ENCODE measurements around the gene SMIM45. TPM values are rescaled to one million over a fixed set of nuclear protein-coding genes. Genes with fewer than 3 reads are reported as not detected.

The SMIM45 gene

DNA sequence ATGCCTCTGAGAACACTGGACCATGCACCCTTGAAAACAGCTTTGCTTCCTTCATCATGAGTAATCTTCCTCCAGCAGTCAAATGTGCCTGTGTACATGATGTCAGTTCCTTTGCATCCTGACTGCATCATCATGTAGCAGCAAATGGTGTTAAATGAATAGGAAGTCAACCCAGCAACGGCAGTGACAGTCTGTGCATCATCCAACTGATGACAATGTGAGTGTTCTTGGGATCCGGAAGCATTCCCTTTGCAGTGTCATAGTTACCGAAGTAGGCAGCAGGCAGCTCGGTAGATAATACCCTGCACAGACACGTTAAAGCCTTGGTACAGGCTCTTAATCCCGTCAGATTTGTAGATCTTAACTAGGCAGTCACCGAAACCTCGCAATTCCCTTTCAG is 49.2 kb downstream of the SMIM45 start:
- no peaks in the 10 kb centered on the region for H3K36me3 ChIP-seq
- H3K4me1 ChIP-seq = no peaks in the 10 kb centered on the region
- no peak for DNase-seq (ENCODE audit: low spot score in 2 of 2)
- intact Hi-C loops (cut with DNase I; ENCODE audit: low total_unique reads) = no loop called here
- H3K27me3 ChIP-seq = no peaks in the 10 kb centered on the region
- TF ChIP-seq POLR2A (IDR thresholded peaks at IDR 0.05) (no peak), POLR2AphosphoS5 (IDR thresholded peaks at IDR 0.05) (no peak)
- TF ChIP-seq, protein P1, sequence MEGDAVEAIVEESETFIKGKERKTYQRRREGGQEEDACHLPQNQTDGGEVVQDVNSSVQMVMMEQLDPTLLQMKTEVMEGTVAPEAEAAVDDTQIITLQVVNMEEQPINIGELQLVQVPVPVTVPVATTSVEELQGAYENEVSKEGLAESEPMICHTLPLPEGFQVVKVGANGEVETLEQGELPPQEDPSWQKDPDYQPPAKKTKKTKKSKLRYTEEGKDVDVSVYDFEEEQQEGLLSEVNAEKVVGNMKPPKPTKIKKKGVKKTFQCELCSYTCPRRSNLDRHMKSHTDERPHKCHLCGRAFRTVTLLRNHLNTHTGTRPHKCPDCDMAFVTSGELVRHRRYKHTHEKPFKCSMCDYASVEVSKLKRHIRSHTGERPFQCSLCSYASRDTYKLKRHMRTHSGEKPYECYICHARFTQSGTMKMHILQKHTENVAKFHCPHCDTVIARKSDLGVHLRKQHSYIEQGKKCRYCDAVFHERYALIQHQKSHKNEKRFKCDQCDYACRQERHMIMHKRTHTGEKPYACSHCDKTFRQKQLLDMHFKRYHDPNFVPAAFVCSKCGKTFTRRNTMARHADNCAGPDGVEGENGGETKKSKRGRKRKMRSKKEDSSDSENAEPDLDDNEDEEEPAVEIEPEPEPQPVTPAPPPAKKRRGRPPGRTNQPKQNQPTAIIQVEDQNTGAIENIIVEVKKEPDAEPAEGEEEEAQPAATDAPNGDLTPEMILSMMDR (IDR thresholded peaks at IDR 0.05) = no peak
- no peak overlapping the region for H3K4me3 ChIP-seq
- no peak overlapping the region for H3K27ac ChIP-seq
- H3K9me3 ChIP-seq = peaks cover 6 to 10% of the 10 kb centered on the region in 2 donors

DNA sequence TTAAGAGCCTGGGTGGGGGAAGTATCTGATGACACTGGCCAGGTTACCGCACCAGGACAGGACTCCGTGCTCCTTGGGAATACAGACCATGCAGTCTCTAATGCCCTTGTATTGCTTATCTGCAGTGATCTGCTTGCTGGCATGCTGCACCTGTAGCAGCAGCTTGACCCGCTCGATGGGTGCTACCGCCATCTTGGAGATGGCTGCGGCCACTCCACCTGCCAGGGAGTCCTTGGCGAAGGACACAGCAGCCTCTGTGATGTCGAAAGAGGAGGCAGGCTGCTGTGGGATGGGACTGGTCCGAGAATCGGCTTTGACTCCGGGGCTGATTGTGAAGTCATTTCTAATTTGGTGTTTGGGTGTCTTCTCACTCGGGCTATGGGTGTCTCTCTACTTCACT is 49.8 kb downstream of the SMIM45 start:
- Histone ChIP-seq H3K27ac (no peak overlapping the region), H3K4me3 (no peak overlapping the region), H3K4me1 (no peaks in the 10 kb centered on the region), H3K36me3 (no peaks in the 10 kb centered on the region), H3K27me3 (no peaks in the 10 kb centered on the region), H3K9me3 (peaks cover 6 to 10% of the 10 kb centered on the region in 2 donors)
- DNase-seq (ENCODE audit: low spot score in 2 of 2) = no peak
- intact Hi-C loops (cut with DNase I; ENCODE audit: low total_unique reads) = no loop called here
- TF ChIP-seq POLR2AphosphoS5 (IDR thresholded peaks at IDR 0.05) = no peak
- TF ChIP-seq, protein P1 (IDR thresholded peaks at IDR 0.05) = no peak
- no peak for TF ChIP-seq POLR2A (IDR thresholded peaks at IDR 0.05)

DNA sequence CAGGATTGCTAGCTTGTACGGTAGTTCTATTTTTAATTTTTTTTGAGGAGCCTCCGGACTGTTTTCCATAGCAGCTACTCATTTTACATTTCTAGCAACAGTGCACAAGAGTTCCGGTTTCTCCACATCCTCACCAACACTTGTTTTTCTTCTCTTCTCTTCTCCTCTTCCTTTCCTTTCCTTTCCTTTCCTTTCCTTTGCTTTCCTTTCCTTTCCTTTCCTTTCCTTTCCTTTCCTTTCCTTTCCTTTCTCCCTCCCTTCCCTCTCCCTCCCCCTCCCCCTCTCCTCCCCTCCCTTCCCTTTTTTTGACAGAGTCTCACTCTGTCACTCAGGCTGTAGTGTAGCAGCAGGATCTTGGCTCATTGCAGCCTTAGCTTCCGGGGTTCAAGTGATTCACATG is 56.0 kb downstream of the SMIM45 start:
- intact Hi-C loops (cut with DNase I; ENCODE audit: low total_unique reads) = no loop called here

More for the DNA sequence above, 56.0 kb downstream of the SMIM45 start:
- Histone ChIP-seq H3K4me3 (no peak overlapping the region), H3K9me3 (peaks cover 25 to 34% of the 10 kb centered on the region in 2 donors), H3K36me3 (no peaks in the 10 kb centered on the region), H3K4me1 (no peaks in the 10 kb centered on the region), H3K27ac (no peak overlapping the region), H3K27me3 (no peaks in the 10 kb centered on the region)
- TF ChIP-seq POLR2AphosphoS5 (IDR thresholded peaks at IDR 0.05) (no peak), POLR2A (IDR thresholded peaks at IDR 0.05) (no peak)
- TF ChIP-seq, protein P1 (IDR thresholded peaks at IDR 0.05) = no peak
- DNase-seq (ENCODE audit: low spot score in 2 of 2) = no peak

Other genes with a start within 250 kb of the SMIM45 start
- 10 to 100 TPM in 2 of 3 donors, 1 to 10 TPM in 1; 4.0 to 12.3 (median 10.8) TPM for gene CCDC134, start 151.5 kb upstream of the SMIM45 start, total RNA-seq
- 10 to 100 TPM; 20.8 to 33.5 (median 32.1) TPM for gene SREBF2, start 119.0 kb upstream of the SMIM45 start, total RNA-seq
- gene SHISA8, start 37.1 kb upstream of the SMIM45 start, total RNA-seq = not detected
- under 1 TPM; under 0.01 to 0.33 (median 0.15) TPM for gene TNFRSF13C, start 25.3 kb upstream of the SMIM45 start, total RNA-seq
- 1 to 10 TPM; 1.5 to 2.9 (median 1.9) TPM for gene CENPM, start 5.0 kb upstream of the SMIM45 start, total RNA-seq
- 1 to 10 TPM in 2 of 3 donors, under 1 TPM in 1; 0.16 to 2.2 (median 1.6) TPM for gene SEPTIN3, start 17.3 kb downstream of the SMIM45 start, total RNA-seq
- 10 to 100 TPM in 1 of 3 donors, 1 to 10 TPM in 1, under 1 TPM in 1; 0.96 to 12.3 (median 2.0) TPM for gene WBP2NL, start 46.6 kb downstream of the SMIM45 start, total RNA-seq
- gene NAGA, start 118.7 kb downstream of the SMIM45 start, total RNA-seq = 10 to 100 TPM; 22.9 to 38.9 (median 27.2) TPM
- gene PHETA2, start 122.1 kb downstream of the SMIM45 start, total RNA-seq = 10 to 100 TPM; 11.5 to 18.0 (median 11.6) TPM
- gene SMDT1, start 127.5 kb downstream of the SMIM45 start, total RNA-seq = 10 to 100 TPM; 13.9 to 19.7 (median 16.2) TPM
- 10 to 100 TPM; 37.3 to 61.1 (median 45.2) TPM for gene NDUFA6, start 138.6 kb downstream of the SMIM45 start, total RNA-seq
- gene CYP2D6, start 178.7 kb downstream of the SMIM45 start, total RNA-seq = 1 to 10 TPM in 1 of 3 donors, under 1 TPM in 2; 0.16 to 2.0 (median 0.73) TPM

Measured in breast epithelium (tissue), 4 donors.